CD4-positive, alpha-beta memory T cell (primary cell): ENCODE results near the gene ATP8A2. TPM values are rescaled to one million over a fixed set of nuclear protein-coding genes. Genes with fewer than 3 reads are reported as not detected.
"Not testable (repeated sequence)": the region's sequence is repeated elsewhere in the genome, so short reads cannot be mapped to it uniquely, and the experiment has no call there.

Source experiments
- CTCF ChIA-PET: fragments of 350-600 bp; sonication (Branson Sonifier 250); formaldehyde crosslinking; loops from one replicate; lab custom pipeline; 2021; ENCODE audit warnings: inconsistent platforms; ENCODE audit not compliant: partially characterized antibody; lab: Charles Lee
- POLR2A ChIA-PET: fragments of 350-600 bp; sonication (Branson Sonifier 250); formaldehyde crosslinking; loops from one replicate; lab custom pipeline; 2021; ENCODE audit not compliant: partially characterized antibody; lab: Charles Lee
- DNase-seq, 5 donors: peaks; one replicate each; pipeline versions ENCODE4 v3.0.0 to v3.0.0-alpha.2; 2020 to 2022; ENCODE audit warnings: mixed read lengths in 1 of 5
- H3K27ac ChIP-seq: one replicate; pipeline ENCODE4 v1.7.0; 2013; ENCODE audit warnings: low read depth, low read length
- H3K27me3 ChIP-seq: 2 replicates; pipeline ENCODE4 v1.7.0; 2013; ENCODE audit warnings: mild to moderate bottlenecking, low read length, moderate library complexity; ENCODE audit not compliant: insufficient read depth
- H3K36me3 ChIP-seq: 2 replicates; pipeline ENCODE4 v1.7.0; 2013; ENCODE audit warnings: mild to moderate bottlenecking, low read length, moderate library complexity; ENCODE audit not compliant: insufficient read depth
- H3K4me1 ChIP-seq: 2 replicates; pipeline ENCODE4 v1.7.0; 2013; ENCODE audit warnings: mild to moderate bottlenecking, low read length, moderate library complexity; ENCODE audit not compliant: insufficient read depth
- H3K4me3 ChIP-seq, 2 donors: one replicate each; pipeline ENCODE4 v1.7.0; 2013; ENCODE audit warnings: low read length in 2 of 2, mild to moderate bottlenecking in 1 of 2
- H3K9me3 ChIP-seq, 2 donors: one replicate each; pipeline ENCODE4 v1.7.0; 2013; ENCODE audit warnings: low read length in 2 of 2, control low read depth in 1 of 2; ENCODE audit not compliant: control insufficient read depth in 1 of 2
- H3K27ac Mint-ChIP-seq, 7 donors: one replicate each; pipeline ENCODE4 v1.8.0; 2020 to 2021; ENCODE audit warnings: mixed read lengths in 7 of 7, mild to moderate bottlenecking in 6 of 7, inconsistent platforms in 3 of 7, moderate library complexity in 3 of 7
- H3K27me3 Mint-ChIP-seq, 2 donors: one replicate each; pipeline ENCODE4 v1.8.0; 2020 to 2021; ENCODE audit warnings: mixed read lengths in 2 of 2
- H3K36me3 Mint-ChIP-seq, 2 donors: one replicate each; pipeline ENCODE4 v1.8.0; 2020 to 2021; ENCODE audit warnings: mixed read lengths in 2 of 2, inconsistent platforms in 1 of 2, mild to moderate bottlenecking in 1 of 2
- H3K4me1 Mint-ChIP-seq, 4 donors: one replicate each; pipeline ENCODE4 v1.8.0; 2020 to 2021; ENCODE audit warnings: mixed read lengths in 4 of 4, mild to moderate bottlenecking in 1 of 4
- H3K4me3 Mint-ChIP-seq, 8 donors: one replicate each; pipeline ENCODE4 v1.8.0; 2020 to 2021; ENCODE audit warnings: mixed read lengths in 8 of 8, mild to moderate bottlenecking in 7 of 8, moderate library complexity in 6 of 8, inconsistent platforms in 3 of 8
- H3K9me3 Mint-ChIP-seq, 8 donors: one replicate each; pipeline ENCODE4 v1.8.0; 2020 to 2021; ENCODE audit warnings: mixed read lengths in 8 of 8, mild to moderate bottlenecking in 5 of 8, inconsistent platforms in 3 of 8, moderate library complexity in 1 of 8
- intact Hi-C: fragments of 100-400 bp; cut with micrococcal nuclease; formaldehyde crosslinking; loops from one replicate; pipeline ENCODE4 v1.15.1; 2023
- polyA plus RNA-seq, 2 donors: library from polyadenylated mRNA; unstranded; fragments of 300-500 nt; fragmentation: Illumina TruSeq; gene quantifications; one replicate each; pipeline ENCODE4 v1.2.3, GENCODE V29; 2021
- total RNA-seq, 2 experiments: library from RNA; stranded (reverse); gene quantifications; one replicate each; pipeline ENCODE4 v1.2.3, GENCODE V29; 2021

ATP8A2 gene
- total and polyA plus RNA-seq, 4 experiments from 2014 or later: 0.36 to 0.93 (median 0.67) TPM

DNA sequence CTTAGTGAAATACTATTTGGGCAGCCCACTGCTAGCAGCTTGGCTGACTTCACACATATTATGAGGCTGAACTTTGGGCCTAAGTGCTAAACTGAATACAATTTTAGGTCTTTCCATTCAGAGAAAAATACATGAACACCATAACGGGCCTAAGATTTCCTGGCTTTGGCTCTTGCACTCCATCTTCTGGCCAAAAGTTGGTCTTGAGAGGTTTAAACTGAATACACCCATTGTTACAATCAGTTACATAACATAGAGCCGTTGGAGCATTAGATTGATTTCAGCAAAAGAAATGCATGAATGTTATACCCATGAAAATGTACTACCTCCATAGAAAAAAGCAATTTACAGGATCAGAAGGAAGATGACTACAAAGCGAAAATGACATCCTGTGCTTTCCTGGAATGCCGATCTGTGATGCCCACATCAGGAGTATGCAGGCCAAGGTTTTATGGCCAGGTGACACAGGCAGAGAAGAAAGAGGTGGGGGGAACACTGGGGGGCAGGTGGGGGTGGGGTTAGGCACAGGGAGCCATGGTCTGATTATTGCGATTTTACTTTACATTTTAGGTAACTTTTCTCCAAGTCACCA lies 691.2 kb downstream of the ATP8A2 start:
- H3K9me3 ChIP-seq: no peaks in the 10 kb centered on the region
- POLR2A ChIA-PET: no interaction called here
- H3K27me3 Mint-ChIP-seq: peaks cover 0 to 12% of the 10 kb centered on the region in 2 donors
- peak overlapping the region in 1 of 7 donors; percentile 69 for H3K27ac Mint-ChIP-seq
- H3K9me3 Mint-ChIP-seq: no peaks in the 10 kb centered on the region
- intact Hi-C loops: loop anchor here (1.0 to 2.0 kb wide), 3 partner anchors 234 to 489 kb away; no protein-coding TSS in a partner anchor
- no peak overlapping the region for H3K4me3 ChIP-seq
- no peaks in the 10 kb centered on the region for H3K36me3 ChIP-seq
- no peaks in the 10 kb centered on the region for H3K27me3 ChIP-seq
- no peak overlapping the region for H3K4me3 Mint-ChIP-seq
- H3K4me1 Mint-ChIP-seq: peaks cover 0 to 1% (median 0%) of the 10 kb centered on the region in 4 donors
- H3K4me1 ChIP-seq: no peaks in the 10 kb centered on the region
- peak; percentile 39 to 55 (median 52) for DNase-seq
- H3K27ac ChIP-seq: no peak overlapping the region
- CTCF ChIA-PET: interaction anchor here (1.0 to 6.5 kb wide), 11 partner anchors 8 to 529 kb away, joined by 3 to 43 read pairs (median 4); no protein-coding TSS in a partner anchor
- no peaks in the 10 kb centered on the region for H3K36me3 Mint-ChIP-seq

DNA sequence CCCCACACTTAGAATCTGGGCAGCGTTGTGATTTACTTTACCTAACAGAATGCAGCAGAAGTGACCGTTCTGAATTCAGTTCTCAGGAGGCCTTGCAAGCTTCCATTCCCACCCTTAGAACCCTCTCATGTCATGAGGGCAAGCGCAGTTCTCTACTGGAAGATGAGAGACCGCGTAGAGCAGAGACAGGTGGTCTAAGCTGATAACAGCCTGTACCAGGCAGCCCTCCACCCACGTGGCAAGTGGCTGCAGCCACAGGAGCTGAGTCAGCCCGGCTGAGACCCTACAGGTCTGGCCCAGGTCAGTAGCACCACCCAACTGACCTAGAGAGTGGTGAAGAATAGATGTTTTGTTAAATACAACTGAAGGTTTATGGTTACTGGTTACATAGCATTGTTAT lies 694.7 kb downstream of the ATP8A2 start:
- H3K27me3 Mint-ChIP-seq, H3K27me3 ChIP-seq, H3K27ac Mint-ChIP-seq, H3K9me3 Mint-ChIP-seq, H3K36me3 ChIP-seq, POLR2A ChIA-PET, H3K4me1 ChIP-seq, DNase-seq, H3K4me3 ChIP-seq, intact Hi-C loops, H3K27ac ChIP-seq, H3K4me3 Mint-ChIP-seq, H3K36me3 Mint-ChIP-seq, H3K9me3 ChIP-seq, H3K4me1 Mint-ChIP-seq: not testable (repeated sequence)
- CTCF ChIA-PET: interaction anchor here (1.5 to 6.5 kb wide), 2 partner anchors 238 to 492 kb away, joined by 7 to 42 read pairs; no protein-coding TSS in a partner anchor

DNA sequence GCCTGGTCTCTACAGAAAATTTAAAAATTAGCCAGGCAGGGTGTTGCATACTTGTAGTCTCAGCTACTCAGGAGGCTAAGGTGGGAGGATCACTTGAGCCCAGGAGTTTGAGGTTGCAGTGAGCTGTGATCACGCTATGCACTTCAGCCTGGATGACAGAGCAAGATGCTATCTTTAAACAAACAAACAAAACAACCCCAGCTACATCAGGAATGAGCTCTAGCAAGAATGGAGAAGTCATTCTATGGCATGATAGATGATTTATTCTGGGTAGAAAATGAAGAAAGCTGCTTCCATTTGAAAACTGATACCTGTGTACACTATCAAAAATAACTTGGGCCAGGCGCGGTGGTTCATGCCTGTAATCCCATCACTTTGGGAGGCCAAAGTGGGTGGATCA lies 695.8 kb downstream of the ATP8A2 start:
- Histone ChIP-seq H3K27me3 (no peaks in the 10 kb centered on the region), H3K36me3 (no peaks in the 10 kb centered on the region), H3K4me3 (no peak overlapping the region), H3K9me3 (no peaks in the 10 kb centered on the region), H3K27ac (no peak overlapping the region), H3K4me1 (no peaks in the 10 kb centered on the region)
- ChIA-PET CTCF (interaction anchor here (1.3 to 6.5 kb wide), 2 partner anchors 239 to 493 kb away, joined by 6 to 42 read pairs; no protein-coding TSS in a partner anchor), POLR2A (no interaction called here)
- intact Hi-C loops: no loop called here
- no peaks in the 10 kb centered on the region for H3K36me3 Mint-ChIP-seq
- peaks cover 0 to 1% (median 0%) of the 10 kb centered on the region in 4 donors for H3K4me1 Mint-ChIP-seq
- no peak overlapping the region for H3K4me3 Mint-ChIP-seq
- H3K27me3 Mint-ChIP-seq: peaks cover 3 to 9% of the 10 kb centered on the region in 2 donors
- H3K27ac Mint-ChIP-seq: no peak overlapping the region
- DNase-seq: no peak
- H3K9me3 Mint-ChIP-seq: no peaks in the 10 kb centered on the region

DNA sequence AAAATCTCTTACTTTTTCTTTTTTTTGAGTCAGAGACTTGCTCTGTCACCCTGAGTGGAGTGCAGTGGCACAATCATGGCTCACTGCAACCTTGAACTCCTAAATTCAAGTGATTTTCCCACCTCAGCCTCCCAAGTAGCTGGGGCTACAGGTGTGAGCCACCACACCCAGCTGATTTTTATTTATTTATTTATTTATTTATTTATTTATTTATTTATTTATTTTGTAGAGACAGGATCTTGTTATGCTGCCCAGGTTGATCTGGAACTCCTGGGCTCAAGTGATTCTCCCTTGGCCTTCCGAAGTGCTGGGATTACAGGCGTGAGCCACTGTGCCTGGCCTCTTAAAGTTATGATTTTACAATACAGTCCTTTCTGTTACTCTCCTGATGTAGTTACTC lies 696.6 kb downstream of the ATP8A2 start:
- H3K27ac ChIP-seq, H3K27ac Mint-ChIP-seq, DNase-seq, H3K36me3 ChIP-seq, H3K4me1 ChIP-seq, H3K4me3 ChIP-seq, H3K4me1 Mint-ChIP-seq, H3K36me3 Mint-ChIP-seq, H3K9me3 Mint-ChIP-seq, H3K4me3 Mint-ChIP-seq, H3K27me3 Mint-ChIP-seq, intact Hi-C loops, H3K9me3 ChIP-seq, POLR2A ChIA-PET, H3K27me3 ChIP-seq: not testable (repeated sequence)
- CTCF ChIA-PET: interaction anchor here (1.3 to 6.5 kb wide), 2 partner anchors 239 to 494 kb away, joined by 6 to 42 read pairs; no protein-coding TSS in a partner anchor

DNA sequence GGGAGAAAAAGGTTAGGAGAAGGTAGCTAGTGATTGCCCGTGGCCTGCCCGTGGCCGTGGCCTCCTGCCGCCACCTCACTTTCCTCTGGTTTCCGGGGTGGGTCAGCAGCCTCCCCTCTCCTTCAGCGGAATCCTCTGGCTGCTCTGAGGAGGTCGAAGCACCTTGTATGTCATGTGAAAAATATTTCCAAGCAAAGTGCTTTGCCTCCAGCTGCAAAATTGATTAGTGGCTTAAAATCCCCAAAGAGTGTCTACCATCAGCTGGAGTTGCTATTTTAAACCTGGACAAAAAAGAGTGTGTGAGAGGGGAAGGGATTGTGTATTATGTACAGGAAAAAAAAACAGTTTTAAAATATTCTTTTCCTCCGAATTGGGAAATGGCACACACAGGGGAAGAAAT lies 697.9 kb downstream of the ATP8A2 start:
- H3K9me3 ChIP-seq, DNase-seq, H3K4me3 ChIP-seq, POLR2A ChIA-PET, H3K9me3 Mint-ChIP-seq, H3K36me3 Mint-ChIP-seq, H3K4me1 ChIP-seq, H3K4me1 Mint-ChIP-seq, H3K27me3 ChIP-seq, H3K27ac Mint-ChIP-seq, H3K36me3 ChIP-seq, H3K4me3 Mint-ChIP-seq, H3K27ac ChIP-seq: not testable (repeated sequence)
- CTCF ChIA-PET: interaction anchor here (1.3 to 4.1 kb wide), 2 partner anchors 11 to 240 kb away, joined by 3 to 18 read pairs; no protein-coding TSS in a partner anchor
- peaks cover 6 to 12% of the 10 kb centered on the region in 2 donors for H3K27me3 Mint-ChIP-seq
- intact Hi-C loops: loop anchor here (10.0 kb wide), 1 partner anchor 1065 kb away; no protein-coding TSS in a partner anchor

DNA sequence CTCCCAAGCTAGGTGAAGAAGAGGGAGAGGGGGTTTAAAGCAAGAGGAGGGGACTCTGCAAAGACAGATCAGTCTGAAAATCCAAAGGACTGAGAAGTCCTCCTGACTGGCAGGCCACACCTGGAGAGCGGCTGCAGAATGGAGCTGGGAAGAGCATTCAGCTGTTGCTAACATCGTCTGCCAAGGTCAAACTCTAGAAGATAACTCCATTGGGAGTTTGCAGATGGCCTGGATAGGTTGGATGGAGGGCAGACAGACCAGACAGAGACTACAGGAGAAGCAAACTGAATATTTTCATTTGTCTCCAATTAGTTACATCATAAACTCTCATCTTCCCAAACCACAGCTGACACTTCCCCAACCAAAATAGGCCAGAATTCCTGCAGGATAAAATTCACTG lies 699.9 kb downstream of the ATP8A2 start:
- Histone ChIP-seq H3K9me3 (no peaks in the 10 kb centered on the region), H3K4me1 (no peaks in the 10 kb centered on the region), H3K27ac (no peak overlapping the region), H3K36me3 (no peaks in the 10 kb centered on the region), H3K4me3 (no peak overlapping the region), H3K27me3 (no peaks in the 10 kb centered on the region)
- intact Hi-C loops: loop anchor here (1.0 to 10.0 kb wide), 2 partner anchors 497 to 1067 kb away; no protein-coding TSS in a partner anchor
- Mint-ChIP-seq H3K4me1 (no peaks in the 10 kb centered on the region), H3K27ac (no peak overlapping the region), H3K36me3 (no peaks in the 10 kb centered on the region), H3K4me3 (no peak overlapping the region), H3K27me3 (peaks cover 13 to 21% of the 10 kb centered on the region in 2 donors), H3K9me3 (no peaks in the 10 kb centered on the region)
- DNase-seq: no peak
- CTCF ChIA-PET: interaction anchor here (1.1 to 4.1 kb wide), 3 partner anchors 10 to 497 kb away, joined by 4 to 18 read pairs (median 11); no protein-coding TSS in a partner anchor
- POLR2A ChIA-PET: no interaction called here

DNA sequence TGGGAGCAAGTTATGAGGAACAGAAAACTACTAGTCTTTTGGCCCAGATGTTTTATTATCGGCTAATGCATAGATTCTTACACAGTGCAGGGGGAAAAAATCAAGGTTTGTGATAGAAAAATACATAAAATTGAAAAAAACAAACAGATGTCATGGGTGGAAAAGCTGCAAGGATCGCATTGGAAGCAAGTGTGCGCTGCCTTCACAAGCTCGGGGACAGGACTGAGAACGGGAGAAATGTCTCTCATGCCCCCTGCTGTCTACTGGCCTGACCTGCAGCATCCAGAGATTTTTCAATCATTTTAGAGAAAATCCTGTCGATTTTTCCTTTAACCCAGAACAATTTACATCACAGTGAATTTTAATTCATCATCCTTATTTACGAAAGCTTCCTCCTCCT lies 700.6 kb downstream of the ATP8A2 start:
- H3K27me3 ChIP-seq, H3K27ac ChIP-seq, H3K27ac Mint-ChIP-seq, POLR2A ChIA-PET, H3K4me1 ChIP-seq, H3K9me3 Mint-ChIP-seq, H3K36me3 ChIP-seq, H3K9me3 ChIP-seq, H3K4me1 Mint-ChIP-seq, H3K36me3 Mint-ChIP-seq, H3K4me3 ChIP-seq, H3K4me3 Mint-ChIP-seq: not testable (repeated sequence)
- CTCF ChIA-PET: interaction anchor here (1.0 to 4.1 kb wide), 3 partner anchors 243 to 498 kb away, joined by 4 to 18 read pairs (median 11); no protein-coding TSS in a partner anchor
- H3K27me3 Mint-ChIP-seq: peaks cover 19 to 26% of the 10 kb centered on the region in 2 donors
- intact Hi-C loops: loop anchor here (1.0 to 10.0 kb wide), 2 partner anchors 498 to 1068 kb away; no protein-coding TSS in a partner anchor
- DNase-seq: peak in 2 of 5 donors; percentile 1 to 9
